ENCODE results near the gene ADAM22. TPM values are rescaled to one million over a fixed set of nuclear protein-coding genes. Genes with fewer than 3 reads are reported as not detected.
A peak's percentile ranks its signal among the peaks of the same experiment; 100 is the strongest.

The ADAM22 gene
- total RNA-seq, 4 donors from 2014 or later = 0.88 to 2.5 (median 1.6) TPM

- Histone ChIP-seq H3K9me3 (no peaks in the 10 kb centered on the region), H3K27me3 (no peaks in the 10 kb centered on the region), H3K36me3 (no peaks in the 10 kb centered on the region), H3K4me3 (no peak overlapping the region), H3K27ac (no peak overlapping the region), H3K4me1 (no peaks in the 10 kb centered on the region)
- TF ChIP-seq CTCF (IDR thresholded peaks at IDR 0.05) (no peak), POLR2A (IDR thresholded peaks at IDR 0.05) (no peak)
- no peak for DNase-seq
These were observed 233.7 kb downstream of the ADAM22 start for GRCh38 chr7:88167721-88168120.

GRCh38 chr7:88169717-88170320 is 235.8 kb downstream of the ADAM22 start:
- H3K27me3 ChIP-seq = no peaks in the 10 kb centered on the region
- H3K4me1 ChIP-seq = no peaks in the 10 kb centered on the region
- H3K36me3 ChIP-seq = no peaks in the 10 kb centered on the region
- H3K9me3 ChIP-seq = no peaks in the 10 kb centered on the region
- no peak overlapping the region for H3K4me3 ChIP-seq
- no peak for DNase-seq
- no peak overlapping the region for H3K27ac ChIP-seq
- TF ChIP-seq POLR2A (IDR thresholded peaks at IDR 0.05) (no peak), CTCF (IDR thresholded peaks at IDR 0.05) (peak in 4 of 6 experiments; percentile 43 to 64 (median 54))

GRCh38 chr7:88172842-88173241 is 238.8 kb downstream of the ADAM22 start:
- H3K27ac ChIP-seq = no peak overlapping the region
- no peaks in the 10 kb centered on the region for H3K27me3 ChIP-seq
- no peaks in the 10 kb centered on the region for H3K36me3 ChIP-seq
- no peaks in the 10 kb centered on the region for H3K4me1 ChIP-seq
- TF ChIP-seq POLR2A (IDR thresholded peaks at IDR 0.05) = no peak
- TF ChIP-seq CTCF (IDR thresholded peaks at IDR 0.05) = no peak
- no peak overlapping the region for H3K4me3 ChIP-seq
- H3K9me3 ChIP-seq = no peaks in the 10 kb centered on the region
- no peak for DNase-seq

GRCh38 chr7:88176190-88176589 is 242.1 kb downstream of the ADAM22 start:
- TF ChIP-seq CTCF (IDR thresholded peaks at IDR 0.05) (no peak), POLR2A (IDR thresholded peaks at IDR 0.05) (no peak)
- Histone ChIP-seq H3K4me3 (no peak overlapping the region), H3K27me3 (no peaks in the 10 kb centered on the region), H3K27ac (no peak overlapping the region), H3K9me3 (no peaks in the 10 kb centered on the region), H3K4me1 (no peaks in the 10 kb centered on the region), H3K36me3 (no peaks in the 10 kb centered on the region)
- DNase-seq = no peak

GRCh38 chr7:88183051-88183450 is 249.0 kb downstream of the ADAM22 start:
- H3K4me1 ChIP-seq = no peaks in the 10 kb centered on the region
- no peak for DNase-seq
- H3K36me3 ChIP-seq = no peaks in the 10 kb centered on the region
- H3K4me3 ChIP-seq = no peak overlapping the region
- H3K27me3 ChIP-seq = no peaks in the 10 kb centered on the region
- no peaks in the 10 kb centered on the region for H3K9me3 ChIP-seq
- TF ChIP-seq POLR2A (IDR thresholded peaks at IDR 0.05) = no peak
- H3K27ac ChIP-seq = no peak overlapping the region

GRCh38 chr7:88184848-88185304 is 250.8 kb downstream of the ADAM22 start:
- Histone ChIP-seq H3K9me3 (no peaks in the 10 kb centered on the region), H3K27ac (no peak overlapping the region), H3K27me3 (no peaks in the 10 kb centered on the region), H3K4me3 (no peak overlapping the region), H3K4me1 (no peaks in the 10 kb centered on the region), H3K36me3 (no peaks in the 10 kb centered on the region)
- no peak for DNase-seq
- TF ChIP-seq CTCF (IDR thresholded peaks at IDR 0.05) = no peak
- TF ChIP-seq POLR2A (IDR thresholded peaks at IDR 0.05) = no peak
